DMS53 (cell line): ENCODE data around the gene CSMD2.

Experiments used
- DNase-seq: peaks from one replicate; lab custom pipeline; 2025; lab: John Stamatoyannopoulos, UW

The CSMD2 gene

GRCh38 chr1:33482412-33482811 lies 682.6 kb downstream of the CSMD2 start:
- DNase-seq = no peak

GRCh38 chr1:33477451-33477850 lies 687.6 kb downstream of the CSMD2 start:
- no peak for DNase-seq

GRCh38 chr1:33473900-33474299 lies 691.1 kb downstream of the CSMD2 start:
- DNase-seq = no peak

GRCh38 chr1:33472269-33472980 lies 692.6 kb downstream of the CSMD2 start, which contains the start of gene ZSCAN20:
ZSCAN20 (plus strand) TSS chr1:33472645; CDS start chr1:33479289, 6,644 bp downstream.
- DNase-seq = peak; percentile 99

GRCh38 chr1:33471416-33471815 lies 693.6 kb downstream of the CSMD2 start:
- DNase-seq = no peak

GRCh38 chr1:33470495-33471012 lies 694.5 kb downstream of the CSMD2 start:
- DNase-seq = peak; percentile 95

GRCh38 chr1:33469691-33470090 lies 695.3 kb downstream of the CSMD2 start:
- no peak for DNase-seq

GRCh38 chr1:33468967-33469366 lies 696.1 kb downstream of the CSMD2 start:
- DNase-seq = no peak

GRCh38 chr1:33468531-33468930 lies 696.5 kb downstream of the CSMD2 start:
- DNase-seq = no peak

- no peak for DNase-seq
Measured at GRCh38 chr1:33468011-33468410, 697.0 kb downstream of the CSMD2 start.

- DNase-seq = no peak
Measured at GRCh38 chr1:33466159-33466558, 698.9 kb downstream of the CSMD2 start.

- DNase-seq = no peak
Measured at GRCh38 chr1:33465316-33465715, 699.7 kb downstream of the CSMD2 start.

- DNase-seq = no peak
Measured at GRCh38 chr1:33464552-33464951, 700.5 kb downstream of the CSMD2 start.
